SHP77 (cell line): ENCODE data around the gene NR1D2.
A peak's percentile ranks its signal among the peaks of the same experiment; 100 is the strongest.
"Not testable (repeated sequence)": the region's sequence is repeated elsewhere in the genome, so short reads cannot be mapped to it uniquely, and the experiment has no call there.

Source experiments
- DNase-seq, 2 experiments: peaks; one replicate each; lab custom pipeline; 2025; lab: John Stamatoyannopoulos, UW

NR1D2 gene

DNA sequence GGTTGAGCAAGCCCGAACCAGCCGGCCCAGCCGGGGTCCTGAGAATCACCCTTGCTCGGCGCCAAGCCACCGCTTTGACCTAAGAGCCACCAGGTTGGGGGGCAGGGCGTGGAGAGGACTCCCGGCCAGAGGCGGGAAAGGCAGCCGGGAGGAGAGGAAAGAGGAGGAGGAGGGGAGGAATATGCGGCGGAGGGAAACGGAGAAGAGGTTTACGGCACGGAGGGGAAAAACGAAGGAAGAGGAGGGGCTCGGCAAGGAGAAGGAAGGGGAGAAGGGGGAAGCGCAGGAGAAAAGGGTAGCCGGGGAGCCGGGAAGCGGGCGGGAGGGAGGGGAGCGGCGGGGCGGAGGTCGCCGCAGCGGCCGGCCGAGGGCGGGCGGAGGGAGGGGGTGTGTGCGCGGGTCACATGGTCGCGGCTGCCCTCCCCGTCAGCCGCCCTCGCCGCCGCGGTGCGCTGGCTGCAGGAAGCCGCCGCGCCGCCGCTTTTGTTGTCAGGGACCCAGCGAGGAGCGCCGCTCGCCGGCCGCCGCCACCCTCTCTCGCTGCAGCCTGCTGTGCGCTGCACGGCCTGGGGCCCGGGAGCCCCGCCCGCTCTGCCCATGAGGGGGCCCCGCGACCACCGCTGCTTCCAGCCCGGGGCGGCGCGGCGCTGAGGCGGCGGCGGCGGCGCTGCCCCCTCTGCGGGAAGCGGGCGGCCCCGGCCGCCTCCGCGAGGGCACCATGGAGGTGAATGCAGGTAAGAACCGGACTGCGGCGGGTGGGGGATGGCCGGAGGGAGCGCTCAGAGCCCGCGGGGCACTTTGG is at the start of gene NR1D2:
TSS of gene NR1D2 (plus strand) at position 426 of the 802 bp plus-strand sequence. CDS start at position 719, 293 bp downstream.
- DNase-seq: peak; percentile 45 to 79

DNA sequence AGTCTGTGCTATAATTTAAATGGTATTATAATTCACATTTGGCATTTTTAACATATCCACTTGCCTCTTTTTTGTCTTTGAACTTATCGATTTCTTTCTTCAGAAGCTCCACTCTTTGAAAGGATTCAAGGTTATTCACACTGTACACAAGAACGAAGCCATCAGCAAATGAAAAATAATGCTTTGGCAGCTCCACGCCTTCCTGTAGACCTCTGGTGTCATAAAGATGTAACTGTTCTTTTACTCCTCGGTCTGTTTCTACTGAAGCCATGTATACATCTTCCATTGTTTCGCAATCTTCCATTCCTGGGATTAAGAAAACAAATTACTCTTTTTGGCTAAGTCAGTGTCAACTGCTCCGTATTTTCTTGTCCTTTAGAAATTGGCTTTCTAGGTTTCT is 44.3 kb upstream of the NR1D2 start:
- DNase-seq: no peak

DNA sequence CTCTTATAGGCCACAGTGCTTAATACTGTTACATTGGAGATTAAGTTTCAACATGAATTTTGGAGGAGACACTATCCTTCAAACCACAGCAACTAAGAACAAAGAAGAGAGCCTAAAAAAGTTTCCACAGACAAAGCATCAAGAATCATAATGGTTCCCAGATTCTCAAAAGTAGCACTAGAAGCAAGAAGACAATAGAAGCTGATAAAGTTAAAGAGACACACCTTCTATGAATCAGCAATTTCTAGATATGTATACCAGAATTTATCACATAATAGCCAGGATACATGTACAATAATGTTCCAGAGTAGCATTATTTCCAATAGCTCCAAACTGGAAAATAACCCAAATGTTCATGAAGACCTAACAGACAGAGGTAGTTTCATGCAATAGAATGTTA is 40.5 kb upstream of the NR1D2 start:
- no peak for DNase-seq

DNA sequence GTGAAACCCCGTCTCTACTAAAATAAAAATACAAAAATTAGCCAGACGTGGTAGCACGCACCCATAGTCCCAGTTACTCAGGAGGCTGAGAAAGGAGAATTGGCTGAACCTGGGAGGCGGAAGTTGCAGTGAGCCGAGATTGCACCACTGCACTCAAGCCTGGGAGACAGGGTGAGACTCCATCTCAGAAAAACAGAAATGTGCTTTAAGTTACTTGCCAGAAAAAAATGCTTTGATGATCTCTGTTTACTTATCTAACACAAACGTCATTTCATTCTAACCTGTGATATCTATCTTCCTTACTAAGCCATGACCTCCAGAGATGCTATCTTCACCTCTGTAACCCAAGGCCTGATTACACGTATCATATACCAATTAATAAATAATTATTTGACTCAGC is 35.7 kb upstream of the NR1D2 start:
- DNase-seq: no peak

DNA sequence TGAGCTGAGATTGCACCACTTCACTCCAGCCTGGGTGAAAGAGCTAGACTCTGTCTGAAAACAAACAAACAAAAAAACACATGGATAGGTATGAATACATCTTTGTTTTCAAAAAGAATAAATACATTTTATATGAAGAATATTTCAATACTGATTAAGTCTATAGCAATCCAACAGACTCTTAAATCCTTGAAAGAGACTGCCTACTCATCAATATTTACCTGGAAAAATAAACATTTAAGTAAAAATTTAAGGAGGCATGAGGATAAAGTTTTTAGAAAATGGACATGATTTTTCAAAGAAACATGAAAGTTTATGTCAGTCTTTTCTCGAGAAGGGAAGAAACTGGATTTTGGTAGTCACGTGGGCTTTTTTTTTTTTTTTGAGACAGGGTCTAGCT is 33.7 kb upstream of the NR1D2 start:
- no peak for DNase-seq

DNA sequence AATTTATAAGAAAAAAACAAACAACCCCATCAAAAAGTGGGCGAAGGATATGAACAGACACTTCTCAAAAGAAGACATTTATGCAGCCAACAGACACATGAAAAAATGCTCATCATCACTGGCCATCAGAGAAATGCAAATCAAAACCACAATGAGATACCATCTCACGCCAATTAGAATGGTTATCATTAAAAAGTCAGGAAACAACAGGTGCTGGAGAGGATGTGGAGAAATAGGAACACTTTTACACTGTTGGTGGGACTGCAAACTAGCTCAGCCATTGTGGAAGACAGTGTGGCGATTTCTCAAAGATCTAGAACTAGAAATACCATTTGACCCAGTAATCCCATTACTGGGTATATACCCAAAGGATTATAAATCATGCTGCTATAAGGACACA is 32.8 kb upstream of the NR1D2 start:
- DNase-seq: not testable (repeated sequence)

DNA sequence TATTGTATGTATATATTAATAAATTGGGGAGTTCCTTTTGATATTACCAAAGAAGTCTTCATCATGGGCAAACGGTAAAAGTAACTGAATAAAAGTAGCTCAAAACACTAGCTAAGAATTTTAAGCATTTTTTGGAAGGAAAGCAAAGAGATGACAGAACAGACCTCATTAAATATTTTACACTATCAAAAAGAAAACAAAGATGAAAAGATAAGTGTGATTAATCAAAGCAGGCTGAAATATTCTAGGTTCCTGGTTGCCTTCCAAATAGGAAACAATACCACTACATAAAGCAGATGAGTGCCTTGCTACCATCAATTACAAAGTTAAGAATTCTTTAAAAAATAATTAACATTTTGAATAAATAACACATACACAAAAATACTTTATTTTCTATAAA is 31.9 kb upstream of the NR1D2 start:
- no peak for DNase-seq

DNA sequence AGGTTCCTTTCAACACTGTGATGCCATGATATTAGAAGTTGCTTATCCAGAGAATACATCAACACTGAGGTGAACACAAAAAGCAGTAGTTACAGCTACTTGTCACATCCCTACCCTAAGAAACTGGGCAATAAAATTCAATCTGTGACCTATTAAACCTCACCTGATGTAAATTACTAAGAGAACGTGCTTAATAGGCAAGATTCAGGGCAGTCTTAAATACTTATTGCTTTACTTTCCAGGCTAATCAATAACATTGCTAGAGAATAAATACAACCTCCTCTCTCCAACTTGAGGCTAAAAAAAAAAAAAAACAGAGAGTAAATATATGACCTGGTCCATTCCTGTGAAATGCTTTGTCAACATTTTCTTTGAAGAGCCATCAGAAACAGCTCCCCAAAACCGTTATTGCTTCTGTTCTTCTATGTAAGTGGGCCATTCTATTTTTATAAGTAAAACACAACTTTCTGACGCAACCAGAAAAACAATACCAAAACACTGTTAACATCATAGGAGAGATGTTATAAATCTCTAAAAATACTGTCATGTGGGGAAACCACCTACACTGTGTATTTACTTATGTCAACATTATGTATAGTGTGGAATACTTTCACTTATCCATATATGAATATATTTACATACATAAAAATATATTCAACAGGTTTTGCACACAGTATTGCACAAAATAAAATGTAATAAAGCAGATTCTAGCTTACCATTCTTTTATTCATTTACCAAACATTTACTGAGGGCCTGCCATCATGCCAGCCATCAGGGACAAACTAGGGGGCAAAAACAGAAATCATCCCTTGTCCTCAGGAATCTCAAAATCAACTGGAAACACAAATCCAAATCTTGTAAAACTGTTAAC is 31.0 kb upstream of the NR1D2 start:
- DNase-seq: no peak

DNA sequence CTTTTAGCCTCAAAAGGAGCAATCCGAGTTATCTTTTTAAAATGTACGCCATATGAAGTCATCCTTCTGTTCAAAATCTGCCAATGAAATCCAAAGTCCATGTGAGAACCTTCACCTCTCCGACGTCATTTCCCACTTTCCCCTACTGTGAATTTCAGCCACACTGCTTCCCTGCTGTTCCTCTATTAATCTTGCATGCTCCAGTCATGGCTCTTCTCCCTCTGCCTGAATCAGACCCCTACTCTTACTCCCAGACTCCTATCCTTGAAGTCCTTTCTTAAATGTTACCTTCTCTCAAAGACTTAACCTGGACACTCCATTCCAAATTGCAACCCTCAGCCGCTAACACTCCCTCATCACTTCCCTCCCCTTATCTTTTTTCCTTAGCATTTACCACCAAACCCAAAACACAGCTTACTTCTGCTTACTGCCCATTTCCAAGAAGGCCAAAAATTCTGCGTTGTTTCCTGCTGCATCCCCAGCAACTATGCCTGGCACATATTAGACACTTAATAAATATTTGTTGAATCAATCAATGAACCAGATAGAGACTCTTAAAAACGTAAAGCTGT is 29.5 kb upstream of the NR1D2 start:
- peak in 1 of 2 experiments; percentile 46 for DNase-seq

DNA sequence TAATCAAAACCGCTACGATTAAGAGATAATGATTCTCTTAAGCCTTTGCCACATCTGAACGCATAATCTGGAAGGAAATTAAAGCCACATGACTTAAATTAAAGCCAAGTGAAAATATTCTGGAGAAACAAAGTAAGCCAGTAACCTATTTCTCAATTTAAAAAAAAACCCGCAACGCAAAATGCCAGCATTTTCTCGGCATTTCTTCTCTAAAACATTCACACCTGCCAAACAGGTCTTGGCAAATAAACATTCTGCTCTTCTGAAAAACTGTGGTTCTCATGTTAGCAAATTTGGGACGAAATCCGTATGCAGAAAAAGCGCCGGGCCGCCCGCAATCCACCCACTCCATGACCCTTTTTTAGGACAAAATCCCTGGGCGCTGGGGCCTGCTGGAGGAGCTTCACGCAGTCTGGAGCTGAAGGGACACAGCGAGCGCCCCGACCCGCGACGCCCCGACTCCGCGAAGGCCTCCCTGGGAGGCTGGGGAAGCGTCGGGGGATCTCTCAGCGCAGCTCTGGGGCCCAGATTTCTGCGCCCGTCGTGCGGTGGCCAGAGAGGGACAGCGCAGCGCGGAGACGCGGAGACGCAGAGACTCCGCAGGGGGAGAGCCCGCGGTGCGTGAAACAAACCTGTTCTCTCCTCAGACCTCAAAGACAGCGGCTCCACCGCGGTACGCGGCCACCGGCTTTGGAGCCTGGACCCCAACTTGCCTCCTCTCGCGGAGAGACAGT is 28.8 kb upstream of the NR1D2 start:
- no peak for DNase-seq

DNA sequence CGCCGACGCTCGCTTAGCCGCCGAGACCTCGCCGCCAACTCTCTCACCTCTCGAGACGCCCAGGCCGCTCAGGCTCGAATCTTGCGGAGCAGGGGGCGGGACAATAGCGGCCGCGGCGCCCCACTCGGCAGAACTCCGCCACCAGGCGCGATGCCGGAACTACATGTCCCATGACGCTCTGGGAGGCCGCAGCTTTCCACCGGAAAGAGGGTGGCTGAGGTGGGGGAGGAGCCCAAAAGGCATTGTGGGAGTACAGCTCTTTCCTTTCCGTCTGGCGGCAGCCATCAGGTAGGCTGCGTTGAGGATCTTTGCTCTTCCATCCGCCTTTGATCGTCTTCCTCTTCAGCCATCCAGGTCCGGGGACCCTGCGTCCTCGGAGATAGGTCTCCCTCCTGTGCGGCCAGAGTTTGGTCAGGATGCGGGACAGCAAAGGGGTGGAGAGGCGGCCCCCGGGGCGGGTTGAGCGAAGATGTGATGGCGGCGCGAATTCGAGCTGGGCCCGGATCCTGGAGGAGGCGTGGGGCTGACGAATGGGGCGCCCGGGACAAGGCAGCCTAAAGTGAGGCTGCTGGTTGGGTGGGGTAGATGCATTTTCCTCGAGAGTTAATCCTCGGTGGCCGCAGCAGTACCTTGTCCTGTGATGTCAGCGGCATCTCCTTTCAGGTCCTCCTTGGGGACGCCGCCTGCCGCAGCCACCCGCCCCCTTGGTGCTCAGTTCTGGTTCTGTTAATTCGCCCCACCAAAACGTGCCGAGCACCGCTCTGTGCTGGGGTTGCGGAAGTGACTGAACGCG is 28.0 kb upstream of the NR1D2 start, which contains the start of the genes NKIRAS1 and RPL15:
TSS of gene NKIRAS1 (minus strand) at position 105 of the 793 bp plus-strand sequence. CDS start 6,086 bp downstream, outside the sequence.
TSS of gene RPL15 (plus strand) at position 247 of the 793 bp plus-strand sequence. CDS start 728 bp downstream, outside the sequence.
- DNase-seq: peak; percentile 94

DNA sequence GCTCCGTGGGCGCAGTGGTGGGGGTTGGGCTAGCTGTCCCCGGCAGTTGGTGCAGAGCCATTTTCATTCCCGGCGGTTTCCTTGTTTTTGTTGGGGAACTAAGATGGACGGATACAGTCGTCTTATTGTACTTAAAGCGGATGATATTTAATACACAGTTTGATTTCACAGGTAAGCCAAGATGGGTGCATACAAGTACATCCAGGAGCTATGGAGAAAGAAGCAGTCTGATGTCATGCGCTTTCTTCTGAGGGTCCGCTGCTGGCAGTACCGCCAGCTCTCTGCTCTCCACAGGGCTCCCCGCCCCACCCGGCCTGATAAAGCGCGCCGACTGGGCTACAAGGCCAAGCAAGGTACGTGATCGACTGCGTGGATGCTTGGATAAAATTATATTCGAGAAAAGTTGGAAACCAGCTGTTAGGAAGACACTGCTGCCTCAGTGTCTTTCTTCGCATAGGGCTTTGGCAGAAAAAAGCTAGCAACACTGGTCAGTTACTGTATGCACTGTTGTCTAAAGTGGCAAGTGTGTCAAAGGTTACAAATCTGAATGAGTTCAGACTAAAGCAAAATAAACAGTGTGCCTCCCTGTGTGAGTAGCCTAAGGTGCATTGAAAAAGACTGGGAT is 27.3 kb upstream of the NR1D2 start:
- DNase-seq: peak in 1 of 2 experiments; percentile 44

DNA sequence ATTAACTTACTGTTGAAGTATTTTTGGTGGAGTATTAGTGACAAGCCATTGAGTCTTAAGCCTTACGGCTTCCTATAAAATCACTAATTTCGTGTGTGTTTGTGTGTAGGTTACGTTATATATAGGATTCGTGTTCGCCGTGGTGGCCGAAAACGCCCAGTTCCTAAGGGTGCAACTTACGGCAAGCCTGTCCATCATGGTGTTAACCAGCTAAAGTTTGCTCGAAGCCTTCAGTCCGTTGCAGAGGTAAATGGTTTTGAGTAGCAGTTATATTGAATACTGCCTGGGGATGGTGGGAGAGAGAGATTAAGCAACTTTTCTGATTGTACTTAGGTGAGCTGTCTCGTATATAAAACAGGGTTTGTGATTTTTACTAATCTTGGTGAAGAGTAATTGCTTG is 26.8 kb upstream of the NR1D2 start:
- DNase-seq: not testable (repeated sequence)

DNA sequence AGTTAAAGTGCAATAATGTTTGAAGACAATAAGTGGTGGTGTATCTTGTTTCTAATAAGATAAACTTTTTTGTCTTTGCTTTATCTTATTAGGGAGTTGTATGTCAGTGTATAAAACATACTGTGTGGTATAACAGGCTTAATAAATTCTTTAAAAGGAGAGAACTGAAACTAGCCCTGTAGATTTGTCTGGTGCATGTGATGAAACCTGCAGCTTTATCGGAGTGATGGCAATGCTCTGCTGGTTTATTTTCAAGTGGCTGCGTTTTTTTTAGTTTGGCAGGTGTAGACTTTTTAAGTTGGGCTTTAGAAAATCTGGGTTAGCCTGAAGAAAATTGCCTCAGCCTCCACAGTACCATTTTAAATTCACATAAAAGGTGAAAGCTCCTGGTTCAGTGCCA is 25.5 kb upstream of the NR1D2 start:
- DNase-seq: no peak

DNA sequence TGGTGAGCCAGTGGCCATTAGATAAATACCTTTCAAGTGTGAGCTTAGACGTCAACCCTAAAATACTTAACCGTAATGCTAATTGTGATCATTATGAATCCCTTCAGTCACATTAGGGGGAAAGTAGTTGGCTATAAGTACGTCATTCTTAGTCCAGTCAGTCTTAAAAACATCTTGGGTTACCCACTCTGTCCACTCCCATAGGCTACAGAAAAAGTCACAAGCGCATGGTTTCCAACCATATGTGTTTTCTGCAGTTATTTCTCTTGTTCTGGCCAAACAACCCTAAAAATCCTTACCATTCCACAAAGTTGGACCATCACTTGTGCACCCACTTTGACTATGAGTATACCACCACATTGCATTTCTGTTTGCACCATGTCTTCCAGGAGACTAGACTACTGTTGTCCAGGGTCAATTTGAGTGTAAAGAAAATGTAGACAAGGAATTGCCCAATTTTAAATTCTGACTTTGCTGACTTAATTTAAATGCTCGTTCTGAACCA is 24.9 kb upstream of the NR1D2 start:
- no peak for DNase-seq

DNA sequence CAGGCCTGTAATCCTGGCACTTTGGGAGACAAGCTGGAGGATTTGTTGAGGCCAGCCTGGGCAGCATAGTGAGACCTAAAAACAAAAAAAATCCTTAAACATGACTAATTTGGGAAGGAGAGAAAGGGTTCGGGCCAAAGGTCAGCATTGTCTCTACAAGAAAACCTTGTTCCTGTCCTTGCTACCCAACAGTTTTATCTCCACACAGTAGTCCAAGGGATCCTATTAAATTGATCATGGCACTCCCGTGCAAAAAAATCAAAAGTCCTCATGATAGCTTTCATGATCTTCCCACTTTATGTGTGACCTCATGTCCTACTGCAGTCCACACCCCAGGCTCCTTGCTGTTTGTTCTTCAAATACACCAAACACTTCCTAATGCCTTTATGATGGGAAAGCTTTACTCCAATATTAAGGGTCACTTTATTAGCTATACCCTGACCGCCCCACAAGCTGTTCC is 24.0 kb upstream of the NR1D2 start:
- DNase-seq: no peak

DNA sequence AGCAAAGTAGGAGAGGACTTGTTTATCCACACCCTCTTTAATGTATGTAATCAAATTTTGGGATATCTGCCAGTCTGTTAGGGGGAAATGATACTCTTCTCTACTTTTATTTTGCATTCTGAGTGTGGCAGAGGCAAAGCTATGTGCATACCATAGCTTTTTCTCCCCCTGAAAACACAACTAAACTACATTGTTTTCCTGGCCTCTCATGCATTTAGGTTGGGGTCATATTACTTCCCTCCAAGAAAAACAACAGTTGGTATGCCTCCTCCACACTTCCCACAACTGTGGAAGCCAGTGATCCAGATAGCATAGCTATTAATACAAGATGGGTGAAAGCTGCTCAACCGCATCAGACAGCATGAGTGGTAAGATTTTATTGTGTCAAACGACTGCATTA is 21.3 kb upstream of the NR1D2 start:
- DNase-seq: no peak

DNA sequence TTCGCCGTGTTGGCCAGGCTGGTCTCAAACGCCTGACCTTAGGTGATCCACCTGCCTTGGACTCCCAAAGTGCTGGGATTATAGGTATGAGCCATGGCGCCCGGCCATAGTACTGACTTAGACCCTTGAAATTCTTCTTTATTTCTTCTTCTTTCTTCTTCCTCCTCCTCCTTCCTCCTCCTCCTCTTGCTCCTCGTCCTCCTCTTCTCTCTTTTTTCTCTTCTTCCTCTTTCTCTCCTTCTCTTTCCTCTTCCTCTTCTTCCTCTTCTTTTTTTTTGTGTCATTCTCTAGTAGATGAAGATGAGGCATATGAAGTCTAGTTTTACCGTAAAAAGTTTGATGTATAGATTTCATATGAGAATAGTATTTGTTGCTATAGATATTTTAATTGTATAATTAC is 18.8 kb upstream of the NR1D2 start:
- DNase-seq: no peak

DNA sequence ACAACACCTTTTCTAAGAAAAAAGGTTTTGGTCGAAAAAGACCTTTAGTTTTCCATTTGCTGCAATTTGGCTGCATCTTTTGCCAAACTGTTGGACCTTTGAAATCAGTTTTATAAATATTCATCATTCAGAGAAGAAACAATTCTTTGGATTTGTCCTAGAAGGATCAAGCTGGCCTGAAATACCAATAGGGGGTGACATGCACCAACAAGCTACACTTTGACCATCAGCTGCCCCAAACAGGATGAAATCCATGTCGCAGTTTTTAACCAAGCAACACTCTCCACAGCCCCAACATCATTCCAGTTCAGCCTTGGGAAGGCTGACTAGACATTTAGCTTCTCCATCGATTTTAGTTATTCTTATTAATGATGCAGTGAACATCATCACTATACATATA is 18.4 kb upstream of the NR1D2 start:
- no peak for DNase-seq

DNA sequence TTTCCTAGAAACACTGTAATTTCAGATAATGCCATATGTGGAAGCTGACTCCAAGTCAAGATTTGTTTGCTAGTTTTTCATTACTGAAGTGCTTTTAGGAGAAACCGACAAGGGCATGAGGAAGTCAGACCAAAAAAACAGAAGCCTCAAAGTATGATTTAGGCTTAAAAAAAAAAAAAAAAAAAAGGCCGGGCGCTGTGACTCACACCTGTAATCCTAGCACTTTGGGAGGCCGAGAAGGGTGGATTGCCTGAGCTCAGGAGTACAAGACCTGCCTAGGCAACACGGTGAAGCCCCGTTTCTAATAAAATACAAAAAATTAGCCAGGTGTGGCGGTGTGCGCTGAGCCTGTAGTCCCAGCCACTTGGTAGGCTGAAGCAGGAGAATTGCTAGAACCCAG is 16.6 kb upstream of the NR1D2 start:
- no peak for DNase-seq
